ENCODE data around the gene KRTAP9-4. TPM values are rescaled to one million over a fixed set of nuclear protein-coding genes. Genes with fewer than 3 reads are reported as not detected.

The KRTAP9-4 gene
- total RNA-seq, 8 experiments from 2014 or later, result not detected

DNA sequence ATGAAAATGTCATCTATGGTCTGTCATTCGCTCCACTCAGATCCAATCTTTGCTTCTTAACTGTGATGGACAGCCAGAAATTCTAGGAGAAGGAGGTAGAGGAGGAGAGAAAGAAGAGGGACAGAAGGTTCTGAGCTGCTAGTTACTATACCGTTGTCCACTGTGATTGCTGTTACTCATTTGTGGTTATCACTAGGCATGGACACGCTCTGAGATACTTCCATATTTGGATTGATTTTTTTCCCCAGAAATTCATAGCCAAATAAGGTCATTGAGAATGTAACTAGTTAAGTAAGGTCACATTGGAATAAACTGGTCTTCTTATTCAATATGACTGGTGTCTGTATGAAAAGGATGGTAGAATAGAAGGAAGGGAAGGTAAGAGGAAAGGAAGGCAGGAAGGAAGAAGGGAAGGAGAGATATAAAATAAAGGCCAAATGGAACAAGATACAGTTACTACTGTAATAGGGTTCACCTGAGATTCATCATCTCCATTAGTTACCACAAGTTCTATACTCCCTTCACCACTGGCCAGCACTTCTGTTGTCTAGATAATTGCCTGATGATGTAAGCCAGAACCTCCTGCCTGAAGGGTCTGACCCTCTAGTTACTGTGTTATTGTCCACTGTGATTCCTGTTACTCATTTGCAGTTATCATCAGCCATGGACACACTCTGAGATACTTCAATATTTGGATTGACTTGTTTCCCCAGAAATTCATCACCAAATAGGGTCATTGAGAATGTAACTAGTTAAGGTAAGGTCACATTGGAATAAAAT, 28.9 kb downstream of the KRTAP9-4 start:
- in situ Hi-C loops (cut with MboI; ENCODE audit: low pct_unique_long_range_greater_than_20kb in 2 of 9, low sequenced_read_pairs in 9 of 9, unreplicated experiment in 9 of 9), result no loop called here
- H3K4me1 ChIP-seq (replicated peaks in 1 of 2), result no peaks in the 10 kb centered on the region
- no peak overlapping the region for H3K4me3 ChIP-seq
- H3K27ac ChIP-seq, result no peak overlapping the region
- no peak for ATAC-seq (replicated peaks in 6 of 8)
- WGBS, 10 experiments, result 14 to 93% (median 73%) methylated on average over 1 to 3 of the region's 3 CpGs; no CpG with 5 or more reads in 2 of the 10 experiments

DNA sequence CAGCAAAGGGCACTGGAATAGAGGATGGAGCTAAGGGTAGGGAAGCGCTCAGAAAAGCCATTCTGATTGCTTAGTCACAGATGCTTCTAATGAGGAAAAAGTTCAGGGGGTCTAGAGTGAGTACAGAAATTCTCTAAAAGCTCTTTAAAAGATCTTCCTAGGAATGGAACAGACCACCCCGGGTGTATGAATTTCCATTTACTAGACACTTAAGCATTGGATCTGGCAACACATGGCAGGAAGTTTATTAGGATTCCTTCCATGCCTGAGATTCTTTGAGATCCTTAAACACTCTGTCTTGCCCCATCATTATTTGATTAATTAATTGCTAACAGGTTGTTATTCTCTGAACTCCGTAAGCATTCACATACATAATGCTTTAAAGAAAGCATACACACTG, 34.6 kb downstream of the KRTAP9-4 start:
- H3K4me1 ChIP-seq (replicated peaks in 1 of 2), result no peaks in the 10 kb centered on the region
- in situ Hi-C loops (cut with MboI; ENCODE audit: low pct_unique_long_range_greater_than_20kb in 2 of 9, low sequenced_read_pairs in 9 of 9, unreplicated experiment in 9 of 9), result no loop called here
- no peak overlapping the region for H3K27ac ChIP-seq
- peak in 1 of 8 experiments; percentile 19 for ATAC-seq (replicated peaks in 6 of 8)
- no peak overlapping the region for H3K4me3 ChIP-seq
- whole genome bisulfite sequencing, 10 experiments, result 0 to 95% (median 72%) methylated on average over 1 to 3 of the region's 3 CpGs

- 0 to 100% (median 52%) methylated on average over 1 to 2 of the region's 2 CpGs; no CpG with 5 or more reads in 3 of the 10 experiments for WGBS, 10 experiments
- Histone ChIP-seq H3K4me3 (no peak overlapping the region), H3K27ac (no peak overlapping the region), H3K4me1 (replicated peaks in 1 of 2) (no peaks in the 10 kb centered on the region)
- no peak for ATAC-seq (replicated peaks in 6 of 8)
- in situ Hi-C loops (cut with MboI; ENCODE audit: low pct_unique_long_range_greater_than_20kb in 2 of 9, low sequenced_read_pairs in 9 of 9, unreplicated experiment in 9 of 9), result no loop called here
Observed at GRCh38 chr17:41284546-41284945, 35.1 kb downstream of the KRTAP9-4 start.

DNA sequence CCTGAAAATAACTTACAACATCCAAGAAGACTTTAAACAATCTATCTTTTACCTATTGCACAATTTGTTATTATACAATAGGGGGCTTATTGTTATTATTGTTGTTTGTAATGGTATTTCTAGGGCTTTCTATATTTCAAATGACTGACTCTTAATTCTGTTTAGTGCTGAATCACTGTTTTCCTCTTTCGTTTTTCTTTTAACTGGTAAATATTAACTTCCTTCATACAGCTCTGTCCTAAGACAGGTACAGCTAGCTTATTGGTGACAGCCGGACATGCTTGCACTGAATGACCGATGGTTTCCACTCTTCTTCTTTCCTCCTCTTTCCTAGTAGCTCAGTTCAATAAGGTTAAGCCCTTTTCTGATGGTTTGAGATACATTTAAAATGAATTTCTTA, 37.6 kb downstream of the KRTAP9-4 start:
- in situ Hi-C loops (cut with MboI; ENCODE audit: low pct_unique_long_range_greater_than_20kb in 2 of 9, low sequenced_read_pairs in 9 of 9, unreplicated experiment in 9 of 9), result no loop called here
- Histone ChIP-seq H3K27ac (no peak overlapping the region), H3K4me3 (no peak overlapping the region), H3K4me1 (replicated peaks in 1 of 2) (no peaks in the 10 kb centered on the region)
- 63 to 96% (median 78%) methylated on average over 1 to 3 of the region's 3 CpGs; no CpG with 5 or more reads in 1 of the 10 experiments for WGBS, 10 experiments
- ATAC-seq (replicated peaks in 6 of 8), result no peak

DNA sequence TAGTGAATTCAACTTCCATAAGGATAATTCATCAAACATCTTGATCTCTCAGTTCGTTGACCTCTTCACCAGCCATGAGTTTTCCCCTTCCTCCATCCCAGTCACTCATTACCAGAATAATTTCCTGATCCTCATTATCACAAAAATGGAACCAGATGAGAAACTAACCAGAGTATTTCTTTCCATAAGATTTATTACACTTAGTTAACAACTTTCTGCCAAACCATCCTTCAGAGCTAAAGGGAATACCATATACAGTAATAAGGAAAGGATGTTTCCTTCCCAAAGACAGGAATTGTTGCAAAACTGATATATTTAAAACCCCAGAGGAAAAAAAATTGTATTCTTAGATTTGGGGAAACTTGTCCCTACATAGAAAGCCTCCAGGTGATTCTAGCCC, 44.5 kb downstream of the KRTAP9-4 start:
- no peak for ATAC-seq (replicated peaks in 6 of 8)
- H3K4me1 ChIP-seq (replicated peaks in 1 of 2), result no peaks in the 10 kb centered on the region
- in situ Hi-C loops (cut with MboI; ENCODE audit: low pct_unique_long_range_greater_than_20kb in 2 of 9, low sequenced_read_pairs in 9 of 9, unreplicated experiment in 9 of 9), result no loop called here
- H3K4me3 ChIP-seq, result no peak overlapping the region
- WGBS, 10 experiments, result 0 to 63% (median 10%) methylated on average over 1 of the region's 1 CpG; no CpG with 5 or more reads in 3 of the 10 experiments
- no peak overlapping the region for H3K27ac ChIP-seq

- in situ Hi-C loops (cut with MboI; ENCODE audit: low pct_unique_long_range_greater_than_20kb in 2 of 9, low sequenced_read_pairs in 9 of 9, unreplicated experiment in 9 of 9), result no loop called here
- Histone ChIP-seq H3K4me3 (no peak overlapping the region), H3K27ac (no peak overlapping the region), H3K4me1 (replicated peaks in 1 of 2) (no peaks in the 10 kb centered on the region)
- 20 to 100% (median 82%) methylated on average over 1 of the region's 1 CpG; no CpG with 5 or more reads in 2 of the 10 experiments for WGBS, 10 experiments
- ATAC-seq (replicated peaks in 6 of 8), result no peak
Observed at GRCh38 chr17:41296846-41297245, 47.4 kb downstream of the KRTAP9-4 start.

DNA sequence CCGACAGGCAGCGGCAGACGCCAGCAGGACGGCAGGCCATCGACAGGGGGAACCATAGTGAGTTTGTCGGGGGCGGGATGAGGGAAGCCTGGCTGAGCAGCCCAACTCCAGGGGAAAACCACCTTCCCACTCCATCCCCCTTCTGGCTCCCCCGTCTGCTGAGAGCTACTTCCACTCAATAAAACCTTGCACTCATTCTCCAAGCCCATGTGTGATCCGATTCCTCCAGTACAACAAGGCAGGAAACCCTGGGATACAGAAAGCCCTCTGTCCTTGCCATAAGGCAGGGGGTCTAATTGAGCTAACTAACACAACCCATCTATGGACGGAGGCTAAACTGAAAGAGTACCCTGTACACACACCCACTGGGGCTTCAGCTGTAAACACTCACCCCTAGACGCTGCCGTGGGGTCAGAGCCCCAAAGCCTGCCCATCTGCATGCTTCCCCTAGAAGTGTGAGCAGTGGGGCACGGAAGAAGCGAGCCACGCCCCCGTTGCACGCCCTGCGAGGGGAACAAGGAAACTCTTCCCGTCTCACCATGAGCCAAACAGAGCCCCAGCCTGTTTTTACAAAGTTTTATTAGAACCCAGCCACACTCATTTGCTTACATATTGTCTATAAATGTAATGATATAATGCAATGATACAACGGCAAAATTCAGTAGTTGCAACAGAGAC, 49.1 kb downstream of the KRTAP9-4 start:
- no peak for ATAC-seq (replicated peaks in 6 of 8)
- H3K4me3 ChIP-seq, result no peak overlapping the region
- H3K27ac ChIP-seq, result no peak overlapping the region
- 25 to 97% (median 90%) methylated on average over 1 to 13 of the region's 20 CpGs; no CpG with 5 or more reads in 4 of the 10 experiments for WGBS, 10 experiments
- in situ Hi-C loops (cut with MboI; ENCODE audit: low pct_unique_long_range_greater_than_20kb in 2 of 9, low sequenced_read_pairs in 9 of 9, unreplicated experiment in 9 of 9), result no loop called here
- no peaks in the 10 kb centered on the region for H3K4me1 ChIP-seq (replicated peaks in 1 of 2)

Other genes starting within 250 kb of the KRTAP9-4 start
- 1 to 10 TPM in 1 of 8 experiments, under 1 TPM in 1, not detected in 6; 0.47 to 1.0 TPM for gene KRTAP3-2, start 249.8 kb upstream of the KRTAP9-4 start, total RNA-seq
- gene KRTAP3-1, start 240.6 kb upstream of the KRTAP9-4 start, total RNA-seq, result not detected
- gene KRTAP1-5, start 222.5 kb upstream of the KRTAP9-4 start, total RNA-seq, result not detected
- gene KRTAP1-4, start 219.5 kb upstream of the KRTAP9-4 start, total RNA-seq, result not detected
- under 1 TPM in 4 of 8 experiments, not detected in 4; 0.25 to 0.56 (median 0.46) TPM for gene KRTAP1-3, start 214.8 kb upstream of the KRTAP9-4 start, total RNA-seq
- gene KRTAP1-1, start 208.2 kb upstream of the KRTAP9-4 start, total RNA-seq, result not detected
- gene KRTAP2-1, start 202.4 kb upstream of the KRTAP9-4 start, total RNA-seq, result under 1 TPM in 1 of 8 experiments, not detected in 7; 0.71 TPM
- gene KRTAP2-2, start 194.5 kb upstream of the KRTAP9-4 start, total RNA-seq, result not detected
- under 1 TPM in 1 of 8 experiments, not detected in 7; 0.33 TPM for gene KRTAP2-3, start 189.6 kb upstream of the KRTAP9-4 start, total RNA-seq
- gene KRTAP2-4, start 183.8 kb upstream of the KRTAP9-4 start, total RNA-seq, result not detected
- gene KRTAP4-7, start 165.5 kb upstream of the KRTAP9-4 start, total RNA-seq, result under 1 TPM in 1 of 8 experiments, not detected in 7; 0.52 TPM
- under 1 TPM in 2 of 8 experiments, not detected in 6; 0.25 to 0.33 TPM for gene KRTAP4-8, start 151.5 kb upstream of the KRTAP9-4 start, total RNA-seq
- under 1 TPM in 1 of 8 experiments, not detected in 7; 0.47 TPM for gene KRTAP4-16, start 147.5 kb upstream of the KRTAP9-4 start, total RNA-seq
- gene KRTAP4-9, start 144.3 kb upstream of the KRTAP9-4 start, total RNA-seq, result under 1 TPM in 3 of 8 experiments, not detected in 5; 0.33 to 0.41 (median 0.38) TPM
- gene KRTAP4-11, start 131.3 kb upstream of the KRTAP9-4 start, total RNA-seq, result under 1 TPM in 2 of 8 experiments, not detected in 6; 0.18 to 0.38 TPM
- under 1 TPM in 2 of 8 experiments, not detected in 6; 0.38 to 0.41 TPM for gene KRTAP4-12, start 125.5 kb upstream of the KRTAP9-4 start, total RNA-seq
- under 1 TPM in 2 of 8 experiments, not detected in 6; 0.17 to 0.47 TPM for gene KRTAP4-6, start 109.1 kb upstream of the KRTAP9-4 start, total RNA-seq
- gene KRTAP4-5, start 99.9 kb upstream of the KRTAP9-4 start, total RNA-seq, result not detected
- gene KRTAP4-4, start 88.9 kb upstream of the KRTAP9-4 start, total RNA-seq, result under 1 TPM in 1 of 8 experiments, not detected in 7; 0.18 TPM
- gene KRTAP4-3, start 81.5 kb upstream of the KRTAP9-4 start, total RNA-seq, result not detected
- not detected for gene KRTAP4-2, start 71.5 kb upstream of the KRTAP9-4 start, total RNA-seq
- not detected for gene KRTAP4-1, start 64.8 kb upstream of the KRTAP9-4 start, total RNA-seq
- not detected for gene KRTAP9-1, start 59.8 kb upstream of the KRTAP9-4 start, total RNA-seq
- under 1 TPM in 1 of 8 experiments, not detected in 7; 0.85 TPM for gene KRTAP9-2, start 23.0 kb upstream of the KRTAP9-4 start, total RNA-seq
- gene KRTAP9-3, start 17.2 kb upstream of the KRTAP9-4 start, total RNA-seq, result under 1 TPM in 1 of 8 experiments, not detected in 7; 0.21 TPM
- gene KRTAP9-8, start 11.7 kb upstream of the KRTAP9-4 start, total RNA-seq, result not detected
- gene KRTAP9-9, start 5.7 kb downstream of the KRTAP9-4 start, total RNA-seq, result under 1 TPM in 1 of 8 experiments, not detected in 7; 0.28 TPM
- not detected for gene KRTAP9-6, start 15.7 kb downstream of the KRTAP9-4 start, total RNA-seq
- under 1 TPM in 1 of 8 experiments, not detected in 7; 0.45 TPM for gene KRTAP9-7, start 26.0 kb downstream of the KRTAP9-4 start, total RNA-seq
- gene KRTAP29-1, start 53.2 kb downstream of the KRTAP9-4 start, total RNA-seq, result under 1 TPM in 1 of 8 experiments, not detected in 7; 0.57 TPM
- under 1 TPM in 4 of 8 experiments, not detected in 4; 0.17 to 1.00 (median 0.27) TPM for gene KRTAP16-1, start 59.6 kb downstream of the KRTAP9-4 start, total RNA-seq
- under 1 TPM in 1 of 8 experiments, not detected in 7; 0.57 TPM for gene KRTAP17-1, start 66.0 kb downstream of the KRTAP9-4 start, total RNA-seq
- gene KRT33A, start 101.1 kb downstream of the KRTAP9-4 start, total RNA-seq, result not detected
- gene KRT33B, start 120.1 kb downstream of the KRTAP9-4 start, total RNA-seq, result under 1 TPM in 1 of 8 experiments, not detected in 7; 0.13 TPM
- gene KRT34, start 132.6 kb downstream of the KRTAP9-4 start, total RNA-seq, result under 1 TPM in 2 of 8 experiments, not detected in 6; 0.14 TPM
- under 1 TPM in 2 of 8 experiments, not detected in 6; 0.32 to 0.38 TPM for gene KRT31, start 147.9 kb downstream of the KRTAP9-4 start, total RNA-seq
- gene KRT37, start 174.9 kb downstream of the KRTAP9-4 start, total RNA-seq, result under 1 TPM in 3 of 8 experiments, not detected in 5; 0.05 to 0.41 (median 0.33) TPM
- under 1 TPM in 3 of 8 experiments, not detected in 5; 0.11 to 0.92 (median 0.71) TPM for gene KRT38, start 191.3 kb downstream of the KRTAP9-4 start, total RNA-seq
- under 1 TPM in 1 of 8 experiments, not detected in 7; 0.05 TPM for gene KRT32, start 217.7 kb downstream of the KRTAP9-4 start, total RNA-seq
- under 1 TPM in 4 of 8 experiments, not detected in 4; 0.09 to 0.24 (median 0.17) TPM for gene KRT35, start 231.5 kb downstream of the KRTAP9-4 start, total RNA-seq
- gene KRT36, start 240.2 kb downstream of the KRTAP9-4 start, total RNA-seq, result under 1 TPM in 2 of 8 experiments, not detected in 6; 0.19 to 0.25 TPM

Data from motor neuron (in vitro differentiated cells).